IMR-90 (cell line): ENCODE data around the gene MKNK2. TPM values are rescaled to one million over a fixed set of nuclear protein-coding genes. Genes with fewer than 3 reads are reported as not detected.

Source experiments
- ATAC-seq: fragments of 200-7000 bp; cut with Tn5 transposase; 2 replicates; pipeline ENCODE4 v1.9.1; 2020; ENCODE audit warnings: low read depth, mild to moderate bottlenecking, moderate library complexity
- BruUV-seq: library from RNA; stranded (reverse); fragments of 400-500 nt; replicated peaks from 2 replicates; lab custom pipeline; 2021; lab: Mats Ljungman, UMichigan
- CTCF ChIA-PET: fragments of 300-600 bp; formaldehyde crosslinking; extraction: SDS; loops from one replicate; lab custom pipeline; 2021; ENCODE audit warnings: antibody characterized with exemption; lab: Yijun Ruan, JAX
- POLR2A ChIA-PET: fragments of 300-600 bp; sonication (Branson Sonifier 250); formaldehyde crosslinking; loops from one replicate; lab custom pipeline; 2022; ENCODE audit warnings: antibody characterized with exemption; ENCODE audit not compliant: unreplicated experiment; lab: Charles Lee
- DNase-seq: peaks from one replicate; pipeline ENCODE4 v3.0.0; 2013
- H2AFZ ChIP-seq: replicated peaks from 2 replicates; pipeline ENCODE3; 2013; ENCODE audit warnings: low read length, mild to moderate bottlenecking; ENCODE audit not compliant: poor library complexity
- H2AK5ac ChIP-seq: 2 replicates; pipeline ENCODE4 v1.6.1; 2013; ENCODE audit warnings: low read depth, low read length, inconsistent platforms
- H2AK9ac ChIP-seq: replicated peaks from 2 replicates; pipeline ENCODE3; 2013; ENCODE audit warnings: mild to moderate bottlenecking, low read depth, low read length, moderate library complexity; ENCODE audit not compliant: poor library complexity
- H2BK120ac ChIP-seq: 2 replicates; pipeline ENCODE4 v1.6.1; 2013; ENCODE audit warnings: low read depth, low read length, inconsistent platforms
- H2BK15ac ChIP-seq: 3 replicates; pipeline ENCODE4 v1.6.1; 2013; ENCODE audit warnings: low read depth, low read length, inconsistent platforms
- H2BK20ac ChIP-seq: 2 replicates; pipeline ENCODE4 v1.6.1; 2013; ENCODE audit warnings: low read depth, mild to moderate bottlenecking, inconsistent platforms, low read length, moderate library complexity
- H2BK5ac ChIP-seq: 2 replicates; pipeline ENCODE4 v1.6.1; 2013; ENCODE audit warnings: mild to moderate bottlenecking, low read depth, low read length, inconsistent platforms; ENCODE audit not compliant: poor library complexity, severe bottlenecking
- H3K14ac ChIP-seq: replicated peaks from 2 replicates; pipeline ENCODE4 v1.6.1; 2013; ENCODE audit warnings: low read depth, low read length, inconsistent platforms
- H3K18ac ChIP-seq: 2 replicates; pipeline ENCODE4 v1.6.1; 2013; ENCODE audit warnings: low read depth, low read length, control low read depth
- H3K23ac ChIP-seq: 2 replicates; pipeline ENCODE4 v1.6.1; 2013; ENCODE audit warnings: low read depth, low read length, inconsistent platforms
- H3K27ac ChIP-seq: 2 replicates; pipeline ENCODE4 v1.5.1; 2013; ENCODE audit warnings: mild to moderate bottlenecking, control low read depth, low read length; ENCODE audit not compliant: insufficient read depth
- H3K27me3 ChIP-seq: 2 replicates; pipeline ENCODE4 v1.6.1; 2013; ENCODE audit warnings: low read length; ENCODE audit not compliant: control insufficient read depth, insufficient read depth
- H3K36me3 ChIP-seq: 2 replicates; pipeline ENCODE4 v1.6.1; 2013; ENCODE audit warnings: low read length, mixed read lengths; ENCODE audit not compliant: control insufficient read depth, insufficient read depth
- H3K4ac ChIP-seq: 2 replicates; pipeline ENCODE4 v1.6.1; 2013; ENCODE audit warnings: low read depth, low read length, inconsistent platforms
- H3K4me1 ChIP-seq: 2 replicates; pipeline ENCODE4 v1.6.1; 2013; ENCODE audit warnings: low read length, mixed read lengths; ENCODE audit not compliant: control insufficient read depth, insufficient read depth
- H3K4me2 ChIP-seq: 2 replicates; pipeline ENCODE4 v1.6.1; 2013; ENCODE audit warnings: low read depth, mild to moderate bottlenecking, control low read depth, low read length, moderate library complexity
- H3K4me3 ChIP-seq: 2 replicates; pipeline ENCODE4 v1.5.1; 2013; ENCODE audit warnings: low read depth, mild to moderate bottlenecking, control low read depth, low read length, moderate library complexity; ENCODE audit not compliant: insufficient read depth
- H3K56ac ChIP-seq: 2 replicates; pipeline ENCODE4 v1.6.1; 2013; ENCODE audit warnings: low read length, inconsistent platforms; ENCODE audit not compliant: insufficient read depth; ENCODE audit errors: extremely low read depth
- H3K79me1 ChIP-seq, 2 experiments: 2 replicates each; pipeline ENCODE4 v1.6.1; 2013; ENCODE audit warnings: low read length in 2 of 2, inconsistent platforms in 1 of 2, low read depth in 1 of 2
- H3K9ac ChIP-seq: 2 replicates; pipeline ENCODE4 v1.6.1; 2013; ENCODE audit warnings: low read depth, low read length, control low read depth
- H3K9me1 ChIP-seq: 2 replicates; pipeline ENCODE4 v1.6.1; 2013; ENCODE audit warnings: low read length, inconsistent platforms; ENCODE audit not compliant: insufficient read depth
- H3K9me3 ChIP-seq: 2 replicates; pipeline ENCODE4 v1.6.1; 2013; ENCODE audit warnings: low read length; ENCODE audit not compliant: control insufficient read depth, insufficient read depth
- H4K20me1 ChIP-seq: 2 replicates; pipeline ENCODE4 v1.6.1; 2013; ENCODE audit warnings: low read length, inconsistent platforms; ENCODE audit not compliant: insufficient read depth
- H4K5ac ChIP-seq: 2 replicates; pipeline ENCODE4 v1.6.1; 2013; ENCODE audit warnings: mild to moderate bottlenecking, low read depth, low read length, control low read depth
- H4K8ac ChIP-seq, 2 experiments: 2 replicates each; pipeline ENCODE4 v1.6.1; 2013; ENCODE audit warnings: low read depth in 2 of 2, low read length in 2 of 2, control low read depth in 1 of 2, inconsistent platforms in 1 of 2
- H4K91ac ChIP-seq: 2 replicates; pipeline ENCODE4 v1.6.1; 2013; ENCODE audit warnings: low read depth, low read length, inconsistent platforms; ENCODE audit not compliant: insufficient read depth
- FOS ChIP-seq: fragments of 150-350 bp; IDR thresholded peaks from 2 replicates; pipeline ENCODE4 v1.6.1; 2016; ENCODE audit warnings: low read depth, low read length
- POLR2A ChIP-seq: IDR thresholded peaks from 2 replicates; pipeline ENCODE4 v1.6.1; 2012; ENCODE audit warnings: mild to moderate bottlenecking, low read depth, low read length
- WGBS, 2 experiments: methylation state at CpG; one replicate each; pipeline versions ENCODE4 v1.1.5 to v1.1.7; 2013; ENCODE audit warnings: missing lambda C conversion rate in 2 of 2; ENCODE audit not compliant: insufficient read length in 1 of 2; ENCODE audit errors: extremely low coverage in 2 of 2; 5-methylcytosine and 5-hydroxymethylcytosine counted together
- dilution Hi-C: fragments of 300-500 bp; cut with HindIII; formaldehyde crosslinking; loops from one replicate; pipeline ENCODE4 v1.14.3; 2018; ENCODE audit warnings: low sequenced_read_pairs; ENCODE audit not compliant: unreplicated experiment
- in situ Hi-C: fragments of 300-500 bp; cut with MboI; formaldehyde crosslinking; loops from 3 replicates; pipeline ENCODE4 v1.14.3; 2019; ENCODE audit warnings: low sequenced_read_pairs, inconsistent platforms, mixed read lengths
- intact Hi-C: fragments of 100-400 bp; cut with micrococcal nuclease; formaldehyde crosslinking; loops from 2 replicates; pipeline ENCODE4 v1.10.0; 2022
- polyA plus RNA-seq, 3 experiments: library from polyadenylated mRNA; depleted of rRNA; stranded (reverse); fragments of >200 nt; gene quantifications; 2 replicates each; pipeline ENCODE4 v1.2.3, GENCODE V29; 2012; ENCODE audit warnings: low replicate concordance in 1 of 3
- total RNA-seq: library from RNA; depleted of rRNA; stranded (reverse); fragments of >200 nt; gene quantifications from 2 replicates; pipeline ENCODE4 v1.2.3, GENCODE V29; 2012

MKNK2 gene
- total and polyA plus RNA-seq, 2 of the 4 experiments (the other 2 are of a cell fraction): 21.9 to 31.8 TPM

DNA sequence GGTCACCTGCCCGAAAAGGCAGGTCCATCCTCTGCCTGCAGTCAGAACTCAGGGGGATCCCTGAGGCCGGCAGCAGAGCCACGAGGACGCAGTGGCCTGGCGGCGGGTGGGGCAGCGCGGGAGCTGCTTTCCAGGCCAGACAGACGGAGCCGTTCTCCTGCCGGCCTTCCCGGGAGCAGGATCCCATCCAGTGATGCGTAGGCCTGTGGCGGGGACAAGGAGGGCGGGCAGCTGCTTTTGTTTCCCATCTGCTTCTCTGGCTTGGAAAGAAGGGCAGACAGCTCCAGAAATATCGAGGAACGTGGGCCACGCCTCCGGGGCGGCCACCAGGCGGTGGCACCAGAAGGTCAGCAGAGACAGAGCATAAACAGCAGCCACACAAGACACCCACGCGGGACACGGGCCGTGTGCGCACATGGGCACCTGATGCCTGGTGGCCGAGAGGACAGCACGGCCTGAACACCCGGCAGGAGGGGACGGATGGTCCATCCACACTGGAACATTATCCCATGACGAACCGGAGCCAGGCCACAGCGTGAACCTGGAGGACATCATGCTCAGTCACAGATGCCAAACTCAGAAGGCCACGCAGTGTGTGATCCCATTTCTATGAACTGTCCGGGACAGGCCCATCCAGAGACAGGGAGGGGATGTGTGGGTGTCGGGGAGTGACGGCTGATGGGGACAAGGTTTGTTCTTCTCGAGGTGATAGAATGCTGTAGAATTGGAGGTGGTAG is 13.9 kb upstream of the MKNK2 start:
- 0 out of 2 replicates have a peak overlapping the region, but pooled peaks have one; percentile 13 for H2AK5ac ChIP-seq
- no peak overlapping the region for H3K18ac ChIP-seq
- dilution Hi-C loops: no loop called here
- 0 out of 2 replicates have a peak, but pooled peaks cover 5% of the 10 kb centered on the region for H4K20me1 ChIP-seq
- peak overlapping the region; percentile 81 for H2AK9ac ChIP-seq
- CTCF ChIA-PET: no interaction called here
- no peak overlapping the region for H3K4me2 ChIP-seq
- H3K36me3 ChIP-seq: no peaks in the 10 kb centered on the region
- no peak overlapping the region for H3K23ac ChIP-seq
- WGBS, 2 experiments: 65% methylated on average over 31 of the region's 38 CpGs; no CpG with 5 or more reads in 1 of the 2 experiments
- peak overlapping the region; percentile 78 for H2AFZ ChIP-seq
- no peak overlapping the region for H2BK120ac ChIP-seq
- no peak for ATAC-seq
- no peak overlapping the region for H2BK20ac ChIP-seq
- peaks cover 2 to 16% of the 10 kb centered on the region in 2 experiments; a peak in 3 of 4 replicates for H3K79me1 ChIP-seq
- no peak overlapping the region for H2BK15ac ChIP-seq
- POLR2A ChIA-PET: no interaction called here
- H3K9ac ChIP-seq: no peak overlapping the region
- H3K14ac ChIP-seq: no peak overlapping the region
- H4K8ac ChIP-seq: no peak overlapping the region; a peak in 1 of 4 replicates
- H3K4me1 ChIP-seq: peaks cover 14% of the 10 kb centered on the region
- no peak overlapping the region for H2BK5ac ChIP-seq
- H3K27ac ChIP-seq: no peak overlapping the region
- H3K27me3 ChIP-seq: no peaks in the 10 kb centered on the region
- no peak for DNase-seq
- no peaks in the 10 kb centered on the region for H3K9me3 ChIP-seq
- H3K56ac ChIP-seq: no peak overlapping the region
- no peak overlapping the region for H3K4ac ChIP-seq
- H4K5ac ChIP-seq: no peak overlapping the region
- intact Hi-C loops: no loop called here
- no peak overlapping the region for H3K4me3 ChIP-seq
- TF ChIP-seq POLR2A: no peak
- TF ChIP-seq FOS: no peak
- no TSS peak for BruUV-seq
- no peak overlapping the region for H4K91ac ChIP-seq
- peaks cover 7% of the 10 kb centered on the region for H3K9me1 ChIP-seq
- in situ Hi-C loops: loop anchor here (5.0 kb wide), 1 partner anchor 43 kb away; no protein-coding TSS in a partner anchor
